Stimulated activated CD8-positive, alpha-beta memory T cell treated with anti-CD3 and anti-CD28 coated beads, Interleukin-7, amount 100 ng/mL, for 48 hours (primary cell): ENCODE results near the gene ZNF639.

Source experiments
- DNase-seq, 2 donors: peaks; one replicate each; pipeline ENCODE4 v3.0.0-alpha.2; 2020; ENCODE audit warnings: low read depth in 1 of 2; ENCODE audit errors: extremely low read depth in 1 of 2

ZNF639 gene

GRCh38 chr3:179309225-179310078, 13.4 kb upstream of the ZNF639 start:
- DNase-seq, result no peak

GRCh38 chr3:179318876-179319275, 4.0 kb upstream of the ZNF639 start:
- DNase-seq, result no peak

GRCh38 chr3:179321668-179322285, 1.1 kb upstream of the ZNF639 start:
- no peak for DNase-seq

- DNase-seq, result peak in 1 of 2 donors; percentile 33
Observed at GRCh38 chr3:179323197-179324110, 623 bp downstream of the ZNF639 start.

- DNase-seq, result no peak
Observed at GRCh38 chr3:179324270-179324754, 1.5 kb downstream of the ZNF639 start.

- no peak for DNase-seq
Observed at GRCh38 chr3:179330438-179330837, 7.6 kb downstream of the ZNF639 start.

- no peak for DNase-seq
Observed at GRCh38 chr3:179332240-179332639, 9.4 kb downstream of the ZNF639 start.

- DNase-seq, result no peak
Observed at GRCh38 chr3:179333084-179333483, 10.3 kb downstream of the ZNF639 start.

- DNase-seq, result no peak
Observed at GRCh38 chr3:179336345-179336929, 13.6 kb downstream of the ZNF639 start.

GRCh38 chr3:179347345-179348194, 24.7 kb downstream of the ZNF639 start, which contains the start of gene MFN1:
Gene MFN1, plus strand, starts transcription at chr3:179347709. Its CDS starts 1,143 bp downstream, at chr3:179348852.
- DNase-seq, result peak; percentile 71 to 87

- DNase-seq, result no peak
Observed at GRCh38 chr3:179348325-179349013, 25.6 kb downstream of the ZNF639 start.

- no peak for DNase-seq
Observed at GRCh38 chr3:179355996-179356395, 33.2 kb downstream of the ZNF639 start.

GRCh38 chr3:179363332-179363731, 40.5 kb downstream of the ZNF639 start:
- no peak for DNase-seq

GRCh38 chr3:179369621-179370020, 46.8 kb downstream of the ZNF639 start:
- DNase-seq, result no peak

- no peak for DNase-seq
Observed at GRCh38 chr3:179373938-179374337, 51.1 kb downstream of the ZNF639 start.

- no peak for DNase-seq
Observed at GRCh38 chr3:179375091-179375999, 52.5 kb downstream of the ZNF639 start.

- no peak for DNase-seq
Observed at GRCh38 chr3:179376474-179376873, 53.6 kb downstream of the ZNF639 start.
